NCI-H2029 (cell line): ENCODE data around the gene POLG.

Source experiments
- DNase-seq: peaks from one replicate; lab custom pipeline; 2025; lab: John Stamatoyannopoulos, UW

Gene POLG

DNA sequence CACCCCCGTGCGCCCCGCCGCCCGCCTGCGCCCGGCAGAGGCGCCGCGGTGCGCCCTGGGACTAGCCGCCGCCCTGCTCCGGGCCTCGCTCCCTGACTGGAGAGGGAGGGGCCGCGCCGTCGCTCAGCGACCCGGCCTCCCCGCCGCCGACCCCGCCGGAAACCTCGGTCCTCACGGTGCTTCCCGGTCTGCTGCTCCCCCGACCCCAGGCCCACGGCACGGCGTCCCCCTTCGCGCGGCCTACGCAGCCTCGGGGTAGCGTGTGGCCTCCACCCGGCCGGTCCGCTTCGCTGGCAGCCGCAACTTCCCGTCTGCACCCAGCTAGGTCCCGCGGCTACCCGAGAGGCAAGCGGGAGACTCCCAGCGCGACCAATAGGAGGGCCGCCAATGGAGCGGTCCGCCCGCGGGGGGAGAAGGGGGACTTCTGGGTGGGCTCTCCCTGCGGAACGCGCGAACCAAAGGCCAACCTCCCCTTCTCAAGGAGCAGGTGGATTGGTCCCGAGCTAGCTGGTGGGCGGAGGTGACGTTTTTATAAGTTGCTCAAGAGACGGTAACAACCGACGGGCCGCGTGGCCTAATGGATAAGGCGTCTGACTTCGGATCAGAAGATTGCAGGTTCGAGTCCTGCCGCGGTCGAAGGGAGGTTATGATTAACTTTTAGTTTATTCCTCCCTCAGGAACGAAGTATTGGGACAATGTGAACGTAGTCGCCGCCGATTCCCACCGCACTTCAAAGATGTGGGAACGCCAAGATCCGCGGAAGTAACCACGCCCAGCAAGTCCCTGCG lies at the start of gene POLG:
TSS of gene POLG (minus strand) at position 315 of the 788 bp plus-strand sequence. CDS start 1,070 bp downstream, outside the sequence.
- peak; percentile 88 for DNase-seq

DNA sequence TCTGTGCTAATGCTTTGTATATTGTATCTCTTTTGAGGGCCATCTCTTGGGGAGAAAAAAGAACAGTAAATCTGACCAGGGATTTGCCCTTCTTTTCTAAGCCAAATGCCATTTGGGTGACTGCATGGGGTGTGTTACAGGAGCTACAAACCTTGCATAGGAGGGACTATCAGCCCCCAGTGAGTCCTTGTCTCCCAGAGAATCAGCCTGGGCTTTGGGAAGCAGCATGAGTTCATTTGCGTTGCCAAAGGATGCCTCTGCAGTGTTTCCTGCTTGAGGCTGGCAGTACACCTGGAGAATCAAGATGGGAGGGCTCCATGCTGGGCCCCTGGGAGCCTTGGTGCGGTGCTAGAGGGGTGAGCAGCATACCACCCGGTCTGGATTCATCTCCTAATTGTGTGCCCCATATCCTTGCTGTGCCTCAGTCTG lies 49.6 kb upstream of the POLG start:
- no peak for DNase-seq

DNA sequence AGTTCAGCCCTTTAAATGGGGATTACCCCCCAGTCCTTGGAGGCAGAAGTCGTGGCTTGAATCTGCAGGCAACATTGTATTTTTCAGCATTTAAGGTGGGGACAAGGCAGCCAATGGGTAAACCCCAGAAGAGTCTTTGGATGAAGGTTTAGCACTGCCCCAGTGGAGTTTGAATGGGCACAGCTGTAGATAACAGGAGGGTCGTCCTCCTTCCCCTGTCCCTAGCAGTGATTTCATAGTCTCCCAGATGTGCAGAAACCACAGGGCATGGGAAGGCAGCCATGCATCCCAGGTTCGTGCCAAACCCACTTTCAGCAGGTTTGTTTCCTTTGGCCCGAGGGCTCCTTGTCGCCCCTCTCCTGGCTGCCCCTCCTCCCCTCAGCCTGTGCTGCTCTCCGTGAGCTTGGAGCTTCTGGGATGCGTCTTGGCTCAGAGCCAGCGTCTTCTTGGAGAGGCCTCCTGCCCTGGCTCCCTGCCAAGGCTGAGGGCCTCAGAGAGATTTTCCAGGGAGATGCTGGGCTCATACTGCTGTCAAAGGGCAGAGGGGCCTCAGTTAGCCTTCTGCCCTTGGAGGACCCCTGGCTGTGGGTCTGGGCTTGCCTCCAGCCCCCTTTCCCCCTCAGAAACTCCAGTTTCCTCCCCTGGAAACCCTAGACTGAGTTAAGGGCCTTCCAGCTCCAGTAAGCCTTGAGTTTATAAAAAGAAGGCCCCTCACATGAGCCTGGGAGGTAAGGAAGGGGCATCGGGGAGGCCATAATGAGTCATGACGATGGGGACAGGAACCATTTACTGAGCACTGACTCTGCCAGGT lies 48.9 kb upstream of the POLG start:
- peak; percentile 81 for DNase-seq

DNA sequence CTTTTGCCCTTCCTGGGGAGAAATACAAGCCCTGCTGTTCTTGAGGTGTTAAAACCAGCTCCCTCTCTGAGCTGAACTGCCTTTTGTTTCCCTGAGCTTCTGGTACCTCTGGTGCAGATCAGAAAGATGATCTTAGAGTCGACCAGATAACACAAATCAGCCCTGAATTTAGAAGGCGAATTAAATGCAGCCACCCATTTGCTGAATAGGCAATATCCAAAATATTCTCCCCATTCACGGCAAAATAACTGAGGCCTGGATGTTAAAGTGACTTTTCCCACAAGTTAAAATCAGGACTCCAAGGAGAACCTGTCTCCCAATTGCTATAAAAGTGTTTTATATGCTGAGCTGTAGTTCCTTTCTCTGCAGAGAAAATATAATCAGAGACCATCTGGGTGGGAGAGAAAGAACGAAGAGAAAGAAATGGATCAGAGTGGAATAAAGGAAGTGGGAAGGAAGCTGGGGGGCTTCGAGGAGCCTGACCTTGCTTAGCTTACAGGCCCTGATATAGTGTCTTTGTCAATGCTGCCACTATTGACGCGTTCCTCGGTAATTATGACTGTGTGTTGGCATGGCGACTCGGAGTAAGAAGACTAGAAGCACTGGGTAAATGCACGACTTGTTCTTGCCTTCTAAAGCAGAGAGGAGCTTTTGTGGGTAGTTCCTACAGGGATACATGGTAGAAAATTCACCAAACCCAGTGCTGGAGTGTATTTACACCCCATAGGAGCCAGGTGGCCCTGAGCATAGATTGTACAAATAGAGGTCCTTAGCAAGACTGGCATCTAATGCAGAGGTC lies 47.5 kb upstream of the POLG start:
- no peak for DNase-seq

DNA sequence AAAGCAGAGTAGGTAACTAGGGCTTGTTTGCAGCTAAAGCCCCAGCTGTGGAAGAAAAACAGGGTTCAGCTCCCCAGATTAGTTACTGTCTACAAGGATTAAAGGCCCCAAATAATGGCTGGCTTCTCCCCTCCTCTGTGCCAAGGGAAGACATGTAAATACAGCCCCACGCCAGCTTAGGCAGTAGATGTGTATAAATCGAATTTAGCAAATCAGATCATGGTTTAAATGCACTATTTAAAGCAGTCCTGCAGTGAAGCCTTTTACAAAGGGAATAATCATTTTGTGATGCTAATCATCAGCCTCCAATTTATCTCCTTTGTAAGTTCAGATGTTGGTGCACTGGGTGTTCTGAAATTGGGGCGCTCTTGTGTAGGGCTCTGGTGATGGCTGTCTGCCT lies 46.7 kb upstream of the POLG start:
- no peak for DNase-seq

DNA sequence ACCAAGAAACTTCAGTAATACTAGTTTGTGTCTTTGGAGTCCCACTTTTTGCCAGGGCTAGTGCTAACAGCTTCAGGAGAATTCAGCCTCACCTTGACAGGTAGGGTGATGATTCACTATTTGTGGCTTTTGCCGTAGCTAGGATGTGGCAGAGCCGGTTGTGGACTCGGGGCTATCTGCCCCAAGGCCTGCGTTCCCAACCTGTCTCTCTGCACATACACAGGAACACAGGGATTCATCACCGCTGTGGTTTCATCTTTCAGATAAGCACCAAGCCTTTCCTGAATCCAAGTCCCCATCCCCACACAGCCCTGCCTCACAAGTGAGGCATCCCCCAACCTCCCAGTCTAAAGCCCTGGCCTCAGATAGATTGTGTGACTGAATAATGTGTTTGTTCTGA lies 45.2 kb upstream of the POLG start:
- no peak for DNase-seq

DNA sequence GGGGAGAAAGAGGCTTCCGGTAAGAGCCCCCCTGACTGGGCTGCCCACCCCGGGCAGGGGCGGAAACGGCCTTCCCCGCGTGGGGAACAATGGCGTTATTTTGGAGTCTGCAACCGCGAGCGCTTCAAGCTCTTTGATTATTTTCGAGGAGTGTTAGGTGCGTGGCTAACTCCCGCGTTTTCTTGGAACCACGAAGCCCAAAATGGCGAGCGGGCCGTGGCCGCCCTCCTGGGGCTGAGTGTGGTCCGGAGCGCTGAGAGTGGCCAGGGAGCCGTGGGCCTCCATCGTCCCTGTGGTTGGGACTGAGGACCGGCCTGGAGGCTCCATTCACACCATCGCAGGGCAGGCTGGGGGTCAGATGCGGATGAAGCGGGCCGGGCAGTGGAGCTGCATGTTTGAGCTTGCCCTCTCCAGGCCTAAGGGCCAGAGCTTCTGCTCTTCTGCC lies 44.6 kb upstream of the POLG start:
- DNase-seq = no peak

DNA sequence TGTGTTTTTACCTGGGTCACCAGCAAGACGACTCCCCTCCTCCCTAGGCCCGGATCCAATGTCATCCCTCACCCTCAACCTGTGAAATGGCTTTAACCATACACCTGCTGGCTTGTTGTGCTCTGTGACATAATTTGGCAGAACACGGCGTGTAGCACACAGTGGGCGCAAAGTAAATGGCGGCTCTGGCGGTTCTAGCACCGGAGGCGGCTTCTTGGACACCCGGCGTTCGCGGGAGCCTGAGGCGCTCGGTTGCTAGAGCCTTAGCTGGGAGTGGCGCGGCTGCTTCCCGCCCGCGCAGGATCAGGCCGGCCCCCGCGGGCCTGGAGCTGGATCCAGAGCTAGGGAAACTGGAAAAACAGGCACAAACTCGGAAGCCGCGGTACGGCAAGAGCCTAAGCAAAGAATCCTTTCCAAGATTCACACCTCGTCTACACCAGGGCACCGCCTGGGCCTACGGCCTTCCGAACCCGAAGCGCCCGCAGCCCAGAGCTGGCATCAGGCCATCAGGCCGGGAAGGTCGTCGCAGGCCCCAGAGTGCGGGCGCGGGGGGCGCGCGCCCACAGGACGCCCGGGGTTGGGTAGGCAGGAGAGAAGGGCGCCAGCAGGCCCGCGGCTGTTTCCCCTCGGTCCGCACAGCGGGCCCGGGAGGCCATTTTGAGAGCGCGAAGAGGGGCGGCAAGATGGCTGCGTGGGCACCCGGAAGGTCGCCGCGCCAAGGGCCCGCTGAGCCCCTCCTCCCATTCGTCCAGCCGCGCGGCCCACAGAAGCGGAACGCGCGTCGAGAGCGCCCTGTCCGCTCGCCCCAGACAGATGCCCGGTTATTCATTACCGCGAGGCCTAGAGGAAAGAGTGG lies 43.9 kb upstream of the POLG start:
- DNase-seq = no peak

DNA sequence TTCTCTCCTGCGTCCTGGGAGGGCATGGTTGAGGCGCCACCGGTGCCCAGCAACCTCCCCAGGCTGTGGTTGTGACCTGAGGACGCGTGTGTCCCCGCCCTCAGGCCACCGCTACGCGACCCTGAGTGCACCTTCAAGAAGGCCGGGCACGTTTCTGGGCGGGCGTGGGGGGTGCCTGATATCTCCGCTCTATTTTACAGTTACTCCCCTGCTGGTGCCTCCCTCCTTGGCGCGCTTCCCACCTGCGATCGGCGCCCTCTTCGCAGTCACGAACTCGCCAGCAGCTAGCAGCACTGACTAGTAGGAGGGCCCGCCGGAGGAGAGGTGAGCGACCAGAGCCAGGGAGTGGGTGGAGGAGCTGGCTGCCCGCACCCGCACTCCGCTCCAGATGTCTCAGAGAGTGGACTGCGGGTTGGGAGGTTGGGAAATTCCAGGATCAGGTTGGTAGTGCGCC lies 43.2 kb upstream of the POLG start:
- DNase-seq = no peak

DNA sequence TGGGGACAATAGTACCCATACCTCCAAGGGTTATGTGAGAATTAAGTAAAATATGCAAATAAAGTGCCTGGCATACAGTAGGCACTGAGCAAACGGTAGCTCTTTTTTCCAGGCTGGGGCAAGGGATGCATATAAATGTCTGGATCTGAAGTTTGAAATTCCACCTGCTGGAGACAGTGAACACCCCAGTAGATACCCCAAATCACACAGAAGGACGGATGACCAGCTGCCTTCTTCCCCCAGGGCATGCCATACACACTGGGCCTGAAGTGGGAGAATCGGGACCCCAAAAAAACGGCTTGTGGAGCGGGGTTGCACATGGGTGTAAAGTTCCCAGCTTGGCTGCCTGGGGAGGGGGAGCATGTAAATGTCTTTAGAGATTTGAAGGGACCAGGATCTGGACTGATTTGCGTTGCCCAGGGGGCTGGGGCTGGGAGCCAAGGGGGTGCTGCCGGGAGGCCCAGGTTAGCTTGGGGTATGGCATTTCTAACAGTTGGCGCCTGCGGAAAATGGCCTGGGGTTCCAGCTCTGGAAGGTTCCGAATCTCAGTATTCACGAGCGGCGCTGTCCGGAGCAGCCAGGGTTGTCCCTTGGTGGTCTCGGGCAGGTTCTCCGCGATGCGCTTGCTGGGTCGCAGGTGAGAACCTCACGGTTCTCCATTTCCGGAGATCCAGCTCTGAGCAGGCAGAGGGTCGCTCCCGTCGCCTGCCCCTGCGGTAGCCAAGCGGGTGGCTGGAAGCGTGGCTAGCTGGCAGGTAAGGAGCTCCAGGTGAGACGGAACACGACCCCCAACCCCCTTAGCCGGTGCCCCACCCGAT lies 42.6 kb upstream of the POLG start:
- no peak for DNase-seq

DNA sequence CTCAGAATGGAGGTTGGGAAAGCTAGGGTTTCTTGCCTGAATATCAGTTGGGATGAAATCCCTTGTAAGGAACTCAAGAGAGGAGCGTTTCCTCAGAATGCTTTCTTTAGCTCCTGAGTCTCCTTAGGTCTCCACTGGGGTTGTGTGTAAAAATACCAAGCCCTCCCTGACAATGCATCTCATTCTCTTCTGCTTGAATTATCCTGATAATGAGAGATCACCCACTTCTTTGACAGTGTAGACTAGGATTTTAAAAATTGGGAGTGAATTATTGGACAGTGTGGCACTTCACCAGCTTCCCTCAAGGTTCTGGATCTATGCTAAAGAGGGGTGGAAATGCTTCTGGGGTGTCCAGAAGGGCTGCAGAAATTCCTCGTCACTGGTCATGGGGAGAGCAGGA lies 41.8 kb upstream of the POLG start:
- no peak for DNase-seq

DNA sequence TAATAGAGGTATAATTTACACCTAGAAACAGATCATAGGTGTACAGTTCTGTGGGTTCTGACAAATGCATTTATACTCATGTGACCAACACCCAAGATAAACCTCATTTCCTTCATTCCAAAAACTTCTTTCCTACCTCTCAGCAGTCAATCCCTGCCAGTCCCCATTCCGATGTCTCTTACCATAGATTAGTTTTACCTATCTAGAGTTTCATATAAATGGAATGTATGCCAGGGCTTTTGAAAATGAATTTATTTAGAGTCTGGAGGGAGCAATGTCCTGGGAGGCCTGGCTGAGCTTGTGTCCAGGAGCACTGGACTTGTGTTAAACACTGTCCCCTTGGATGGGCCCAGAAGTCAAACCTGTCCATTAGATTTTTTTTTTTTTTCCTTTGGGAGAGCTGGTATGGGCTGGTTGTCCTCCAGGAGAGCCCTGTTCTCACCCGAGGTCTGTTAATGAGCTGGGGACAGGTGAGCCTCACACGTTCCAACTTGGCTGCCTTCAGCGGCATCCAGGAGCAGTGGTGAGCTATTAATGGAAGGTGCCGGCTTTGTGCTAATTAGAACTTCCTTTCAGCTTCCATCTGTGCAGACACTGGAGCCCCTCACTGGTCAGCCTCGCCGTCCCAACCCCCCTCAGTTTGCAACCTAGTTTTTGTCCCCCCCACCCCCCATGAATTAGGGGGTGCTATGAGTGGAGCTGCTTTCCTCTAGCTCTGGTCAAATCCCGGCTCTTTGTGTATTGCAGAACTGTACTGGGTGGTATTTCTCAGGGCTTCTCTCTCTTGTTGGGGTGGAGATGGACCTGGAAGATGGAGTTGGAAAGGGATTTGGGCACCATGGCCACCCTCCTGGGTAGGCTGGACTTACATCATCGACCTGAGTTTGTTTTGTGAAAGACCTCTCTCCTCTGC lies 40.7 kb upstream of the POLG start:
- no peak for DNase-seq

DNA sequence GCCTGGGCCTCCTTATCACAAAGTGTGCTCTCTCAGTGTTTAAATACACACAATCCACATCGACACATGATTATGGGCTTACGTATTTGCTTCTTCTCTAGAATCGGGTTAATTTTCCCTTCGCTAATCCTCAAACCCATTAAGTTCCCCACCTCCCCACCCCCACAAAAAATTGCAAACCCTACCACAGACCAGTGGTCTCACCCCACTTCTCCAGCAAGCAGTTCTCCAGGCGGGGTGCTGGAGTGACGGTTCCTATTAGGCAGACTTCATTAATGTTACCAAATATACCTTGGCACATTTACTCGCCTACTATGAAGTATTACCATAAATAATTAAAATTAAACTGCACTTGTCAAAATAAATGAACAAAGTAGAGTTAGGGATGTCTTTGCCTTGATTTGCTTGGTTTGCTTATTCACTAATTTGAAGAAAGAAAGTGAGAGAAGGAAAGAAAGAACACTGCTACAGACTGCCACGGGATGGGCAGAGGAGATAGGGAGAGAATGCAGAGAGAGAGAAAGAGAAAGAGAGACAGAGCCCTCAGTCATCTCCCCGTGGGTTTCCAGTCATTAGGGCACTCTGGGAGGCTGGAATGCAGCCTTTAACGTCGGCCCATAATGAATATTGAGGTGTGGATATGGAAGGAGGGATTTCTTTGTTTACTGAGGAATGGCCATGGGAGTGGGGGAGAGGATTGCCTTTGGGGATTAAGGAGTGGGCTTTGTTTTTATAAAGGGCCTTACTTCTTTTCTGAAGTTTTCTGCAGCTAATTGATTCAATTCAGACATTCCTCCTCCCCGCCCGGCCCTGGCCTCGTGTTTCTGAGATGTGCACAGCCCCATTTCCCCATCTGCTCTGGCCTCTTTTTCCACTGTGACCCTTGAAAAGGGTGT lies 39.7 kb upstream of the POLG start:
- no peak for DNase-seq

DNA sequence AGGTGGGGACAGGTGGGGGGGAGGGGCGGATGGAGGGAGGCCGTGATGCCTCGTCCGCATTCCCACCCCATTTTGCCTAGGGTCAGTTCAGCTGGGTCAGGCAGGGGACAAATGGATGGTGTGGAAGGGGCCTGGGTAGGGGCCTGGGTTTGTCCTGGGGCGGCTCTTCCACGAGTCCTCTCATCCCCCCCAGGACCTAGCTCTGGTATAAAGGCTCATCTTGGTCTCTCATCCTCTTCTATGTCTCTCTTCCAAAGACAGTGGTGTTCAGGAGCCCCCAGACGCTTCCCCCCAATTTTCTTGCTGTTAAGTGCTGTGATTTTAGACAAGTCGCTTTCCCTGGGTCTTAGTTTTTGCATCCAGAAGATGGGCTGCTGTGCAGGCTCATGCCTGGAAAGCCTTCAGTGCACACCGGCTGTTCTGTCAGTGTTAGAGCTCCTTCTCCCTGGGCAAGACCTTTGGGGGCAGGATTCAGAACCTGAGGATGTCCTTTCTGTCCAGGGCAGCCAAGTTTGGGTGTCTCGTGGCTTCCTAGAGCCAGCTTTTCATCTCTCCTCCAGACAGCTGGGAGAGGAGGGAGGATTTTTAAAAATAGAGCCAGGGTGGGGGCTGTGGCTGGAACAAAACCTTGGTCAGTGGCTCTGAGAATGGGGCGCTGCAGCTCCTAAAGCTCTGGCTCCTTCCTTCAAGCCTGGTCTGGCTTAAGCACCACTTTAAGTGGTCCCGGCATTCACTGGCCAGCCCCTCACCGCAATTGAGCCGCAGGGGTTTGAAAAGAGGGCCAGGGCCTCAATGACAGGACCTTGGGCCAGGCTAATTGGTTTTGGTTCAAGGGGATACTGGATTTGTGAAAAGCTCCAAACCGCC lies 37.7 kb upstream of the POLG start:
- no peak for DNase-seq

DNA sequence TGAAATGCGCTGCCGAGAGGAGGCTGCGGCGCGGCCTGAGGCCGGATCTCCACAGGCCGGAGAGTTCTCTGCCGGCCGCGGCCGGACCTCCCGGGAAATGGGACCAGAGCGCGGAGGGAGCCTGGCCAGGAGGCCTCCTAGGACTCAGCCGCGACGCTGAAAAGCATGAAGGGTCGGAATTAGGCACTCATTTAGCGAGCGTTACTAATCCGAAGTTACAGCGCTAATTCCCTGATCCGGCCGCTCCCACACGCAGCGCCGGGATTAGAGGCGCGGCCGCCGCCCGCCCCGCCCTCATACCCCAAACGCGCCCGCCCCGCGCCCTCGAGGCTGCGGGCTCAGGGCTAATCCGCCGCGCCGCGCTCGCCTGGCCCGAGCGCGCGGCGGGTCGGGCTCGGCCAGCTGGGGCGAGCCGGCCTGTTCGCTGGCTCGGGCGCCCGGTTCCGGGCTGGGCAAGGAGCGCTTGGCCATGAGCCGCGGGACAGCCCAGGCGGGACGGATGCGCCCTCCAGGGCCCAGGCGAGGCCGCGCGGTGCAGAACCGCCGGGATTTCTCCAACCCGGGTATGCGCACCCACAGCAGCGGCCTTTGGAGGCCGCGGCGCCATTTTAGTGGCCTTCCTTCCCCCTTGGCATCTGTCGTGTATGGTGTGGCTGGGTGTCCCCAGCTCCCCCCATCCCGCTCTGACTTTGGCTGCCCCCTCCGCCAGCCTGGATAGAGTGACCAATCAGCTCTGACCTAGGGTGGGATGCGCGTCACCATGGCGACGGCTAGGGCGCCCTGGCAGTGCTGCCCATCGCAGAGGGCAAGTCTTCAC lies 36.8 kb upstream of the POLG start:
- DNase-seq = no peak

DNA sequence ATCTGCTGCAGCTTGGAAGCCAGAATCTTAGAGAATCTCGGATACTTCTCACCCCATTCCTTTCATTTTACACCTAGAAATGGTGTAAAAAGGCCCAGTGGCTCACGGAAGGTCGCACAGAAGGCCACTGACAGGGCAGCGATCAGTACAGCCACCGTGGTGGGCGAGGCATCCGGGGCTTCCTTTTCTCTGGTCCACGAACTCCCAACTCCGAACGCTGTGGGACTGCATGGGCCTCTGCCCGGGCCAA lies 36.3 kb upstream of the POLG start:
- no peak for DNase-seq
